ENCODE measurements around the gene NR6A1. TPM values are rescaled to one million over a fixed set of nuclear protein-coding genes. Genes with fewer than 3 reads are reported as not detected.

Gene NR6A1
- polyA plus RNA-seq, 1 donor from 2014 or later = 4.3 TPM

DNA sequence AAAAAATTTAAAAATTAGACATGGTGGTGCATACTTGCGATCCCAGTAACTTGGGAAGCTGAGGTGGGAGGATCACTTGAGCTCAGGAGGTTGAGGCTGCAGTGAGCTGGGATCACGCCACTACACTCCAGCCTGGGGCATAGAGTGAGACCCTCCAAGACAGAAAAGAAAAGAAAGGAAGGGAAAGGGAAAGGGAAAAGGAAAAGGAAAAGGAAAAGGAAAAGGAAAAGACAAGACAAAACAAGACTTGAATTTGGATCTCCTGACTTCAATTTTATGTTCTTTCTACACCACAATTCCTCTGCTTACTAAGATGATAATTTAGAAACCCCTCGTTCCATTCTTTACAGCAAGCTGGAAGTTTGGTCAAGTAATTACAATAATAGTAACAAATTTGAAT is 88.1 kb downstream of the NR6A1 start:
- Histone ChIP-seq H3K4me3 (ENCODE audit: low read length) (no peak overlapping the region), H3K27ac (ENCODE audit: low read length) (no peak overlapping the region), H3F3A (ENCODE audit: insufficient read depth, low read length, poor library complexity, severe bottlenecking) (no peaks in the 10 kb centered on the region), H3K4me2 (ENCODE audit: low read length) (no peak overlapping the region), H3K79me2 (replicated peaks; ENCODE audit: insufficient read depth, low read length) (peaks cover 3% of the 10 kb centered on the region), H3K36me3 (ENCODE audit: insufficient read depth, low read length) (peaks cover 6% of the 10 kb centered on the region), H3K9ac (ENCODE audit: low read length) (no peak overlapping the region), H3K9me2 (ENCODE audit: insufficient read depth, low read length) (no peaks in the 10 kb centered on the region), H4K20me1 (ENCODE audit: insufficient read depth) (no peaks in the 10 kb centered on the region), H3K9me3 (ENCODE audit: low read length) (no peaks in the 10 kb centered on the region), H2AFZ (ENCODE audit: low read depth, low read length) (no peak overlapping the region), H3K27me3 (ENCODE audit: insufficient read depth, low read depth, low read length) (no peaks in the 10 kb centered on the region)
- TF ChIP-seq TAF1 (IDR thresholded peaks at IDR 0.05; ENCODE audit: low read depth) = no peak
- TF ChIP-seq EZH2 (IDR thresholded peaks at IDR 0.05; ENCODE audit: borderline replicate concordance, insufficient read depth, low read length, poor library complexity, severe bottlenecking) = no peak
- no peak for TF ChIP-seq POLR2AphosphoS5 (IDR thresholded peaks at IDR 0.05)
- TF ChIP-seq SMC3 (conservative IDR thresholded peaks at IDR 0.05; ENCODE audit: poor library complexity) = no peak
- no peak for TF ChIP-seq EP300 (conservative IDR thresholded peaks at IDR 0.05; ENCODE audit: poor library complexity, severe bottlenecking)
- TF ChIP-seq RAD21 (conservative IDR thresholded peaks at IDR 0.05) = no peak

DNA sequence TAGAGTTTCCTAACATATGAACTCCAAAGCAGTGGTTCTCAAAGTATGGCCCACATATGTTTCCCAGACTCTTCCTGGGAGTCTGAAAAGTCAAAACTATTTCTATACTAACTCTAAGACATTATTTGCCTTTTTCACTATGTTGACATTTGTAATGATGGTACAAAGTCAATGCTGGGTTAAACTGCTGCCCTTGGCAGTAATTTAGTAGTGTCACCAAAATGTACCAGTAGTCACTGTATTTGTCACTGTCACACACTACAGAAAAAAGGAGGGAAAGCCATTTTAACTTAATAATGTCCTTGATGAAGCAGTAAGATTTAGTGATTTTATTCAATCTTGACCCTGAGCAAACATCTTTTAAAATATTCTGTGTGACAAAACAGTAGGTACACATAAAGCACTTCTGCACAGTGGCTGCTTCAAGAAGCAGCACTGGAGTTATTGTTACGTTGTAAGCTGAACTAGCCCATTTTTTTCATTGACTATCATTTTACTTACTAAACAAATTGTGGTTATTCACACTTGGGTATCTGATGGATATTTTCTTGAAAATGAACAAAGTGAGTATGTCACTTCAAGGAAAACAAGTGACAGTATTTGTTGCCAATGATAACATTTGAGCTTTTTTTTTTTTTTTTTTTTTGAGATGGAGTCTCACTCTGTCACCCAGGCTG is 90.3 kb downstream of the NR6A1 start:
- no peaks in the 10 kb centered on the region for H3K27me3 ChIP-seq (ENCODE audit: insufficient read depth, low read depth, low read length)
- H3F3A ChIP-seq (ENCODE audit: insufficient read depth, low read length, poor library complexity, severe bottlenecking) = no peaks in the 10 kb centered on the region
- no peaks in the 10 kb centered on the region for H3K9me2 ChIP-seq (ENCODE audit: insufficient read depth, low read length)
- H4K20me1 ChIP-seq (ENCODE audit: insufficient read depth) = no peaks in the 10 kb centered on the region
- H3K4me3 ChIP-seq (ENCODE audit: low read length) = no peak overlapping the region
- no peak overlapping the region for H2AFZ ChIP-seq (ENCODE audit: low read depth, low read length)
- H3K9me3 ChIP-seq (ENCODE audit: low read length) = no peaks in the 10 kb centered on the region
- peaks cover 6% of the 10 kb centered on the region for H3K36me3 ChIP-seq (ENCODE audit: insufficient read depth, low read length)
- H3K27ac ChIP-seq (ENCODE audit: low read length) = no peak overlapping the region
- TF ChIP-seq SMC3 (conservative IDR thresholded peaks at IDR 0.05; ENCODE audit: poor library complexity) (no peak), TAF1 (IDR thresholded peaks at IDR 0.05; ENCODE audit: low read depth) (no peak), MXI1 (conservative IDR thresholded peaks at IDR 0.05; ENCODE audit: poor library complexity, severe bottlenecking) (no peak), EZH2 (IDR thresholded peaks at IDR 0.05; ENCODE audit: borderline replicate concordance, insufficient read depth, low read length, poor library complexity, severe bottlenecking) (no peak), RAD21 (conservative IDR thresholded peaks at IDR 0.05) (no peak), EP300 (conservative IDR thresholded peaks at IDR 0.05; ENCODE audit: poor library complexity, severe bottlenecking) (no peak), POLR2AphosphoS5 (IDR thresholded peaks at IDR 0.05) (no peak)
- TF ChIP-seq, protein P1, sequence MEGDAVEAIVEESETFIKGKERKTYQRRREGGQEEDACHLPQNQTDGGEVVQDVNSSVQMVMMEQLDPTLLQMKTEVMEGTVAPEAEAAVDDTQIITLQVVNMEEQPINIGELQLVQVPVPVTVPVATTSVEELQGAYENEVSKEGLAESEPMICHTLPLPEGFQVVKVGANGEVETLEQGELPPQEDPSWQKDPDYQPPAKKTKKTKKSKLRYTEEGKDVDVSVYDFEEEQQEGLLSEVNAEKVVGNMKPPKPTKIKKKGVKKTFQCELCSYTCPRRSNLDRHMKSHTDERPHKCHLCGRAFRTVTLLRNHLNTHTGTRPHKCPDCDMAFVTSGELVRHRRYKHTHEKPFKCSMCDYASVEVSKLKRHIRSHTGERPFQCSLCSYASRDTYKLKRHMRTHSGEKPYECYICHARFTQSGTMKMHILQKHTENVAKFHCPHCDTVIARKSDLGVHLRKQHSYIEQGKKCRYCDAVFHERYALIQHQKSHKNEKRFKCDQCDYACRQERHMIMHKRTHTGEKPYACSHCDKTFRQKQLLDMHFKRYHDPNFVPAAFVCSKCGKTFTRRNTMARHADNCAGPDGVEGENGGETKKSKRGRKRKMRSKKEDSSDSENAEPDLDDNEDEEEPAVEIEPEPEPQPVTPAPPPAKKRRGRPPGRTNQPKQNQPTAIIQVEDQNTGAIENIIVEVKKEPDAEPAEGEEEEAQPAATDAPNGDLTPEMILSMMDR (IDR thresholded peaks at IDR 0.05; ENCODE audit: poor library complexity, severe bottlenecking) = no peak
- TF ChIP-seq, protein P2, sequence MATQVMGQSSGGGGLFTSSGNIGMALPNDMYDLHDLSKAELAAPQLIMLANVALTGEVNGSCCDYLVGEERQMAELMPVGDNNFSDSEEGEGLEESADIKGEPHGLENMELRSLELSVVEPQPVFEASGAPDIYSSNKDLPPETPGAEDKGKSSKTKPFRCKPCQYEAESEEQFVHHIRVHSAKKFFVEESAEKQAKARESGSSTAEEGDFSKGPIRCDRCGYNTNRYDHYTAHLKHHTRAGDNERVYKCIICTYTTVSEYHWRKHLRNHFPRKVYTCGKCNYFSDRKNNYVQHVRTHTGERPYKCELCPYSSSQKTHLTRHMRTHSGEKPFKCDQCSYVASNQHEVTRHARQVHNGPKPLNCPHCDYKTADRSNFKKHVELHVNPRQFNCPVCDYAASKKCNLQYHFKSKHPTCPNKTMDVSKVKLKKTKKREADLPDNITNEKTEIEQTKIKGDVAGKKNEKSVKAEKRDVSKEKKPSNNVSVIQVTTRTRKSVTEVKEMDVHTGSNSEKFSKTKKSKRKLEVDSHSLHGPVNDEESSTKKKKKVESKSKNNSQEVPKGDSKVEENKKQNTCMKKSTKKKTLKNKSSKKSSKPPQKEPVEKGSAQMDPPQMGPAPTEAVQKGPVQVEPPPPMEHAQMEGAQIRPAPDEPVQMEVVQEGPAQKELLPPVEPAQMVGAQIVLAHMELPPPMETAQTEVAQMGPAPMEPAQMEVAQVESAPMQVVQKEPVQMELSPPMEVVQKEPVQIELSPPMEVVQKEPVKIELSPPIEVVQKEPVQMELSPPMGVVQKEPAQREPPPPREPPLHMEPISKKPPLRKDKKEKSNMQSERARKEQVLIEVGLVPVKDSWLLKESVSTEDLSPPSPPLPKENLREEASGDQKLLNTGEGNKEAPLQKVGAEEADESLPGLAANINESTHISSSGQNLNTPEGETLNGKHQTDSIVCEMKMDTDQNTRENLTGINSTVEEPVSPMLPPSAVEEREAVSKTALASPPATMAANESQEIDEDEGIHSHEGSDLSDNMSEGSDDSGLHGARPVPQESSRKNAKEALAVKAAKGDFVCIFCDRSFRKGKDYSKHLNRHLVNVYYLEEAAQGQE (IDR thresholded peaks at IDR 0.05; ENCODE audit: borderline replicate concordance) = no peak
- H3K4me2 ChIP-seq (ENCODE audit: low read length) = no peak overlapping the region
- H3K9ac ChIP-seq (ENCODE audit: low read length) = no peak overlapping the region
- H3K79me2 ChIP-seq (replicated peaks; ENCODE audit: insufficient read depth, low read length) = peaks cover 10% of the 10 kb centered on the region
